ENCODE data around the gene SGSM1. TPM values are rescaled to one million over a fixed set of nuclear protein-coding genes. Genes with fewer than 3 reads are reported as not detected.
A peak's percentile ranks its signal among the peaks of the same experiment; 100 is the strongest.
"Not testable (repeated sequence)": the region's sequence is repeated elsewhere in the genome, so short reads cannot be mapped to it uniquely, and the experiment has no call there.

SGSM1 gene
- total RNA-seq, 1 donor from 2014 or later, result 0.18 TPM

GRCh38 chr22:24887260-24887659, 81.2 kb downstream of the SGSM1 start:
- no peak for DNase-seq (ENCODE audit: extremely low read depth, low read depth, low spot score)

- no peak for DNase-seq (ENCODE audit: extremely low read depth, low read depth, low spot score)
Observed at GRCh38 chr22:24893341-24894070, 87.5 kb downstream of the SGSM1 start.

- DNase-seq (ENCODE audit: extremely low read depth, low read depth, low spot score), result peak; percentile 95
Observed at GRCh38 chr22:24894220-24894975, 88.4 kb downstream of the SGSM1 start.

- DNase-seq (ENCODE audit: extremely low read depth, low read depth, low spot score), result no peak
Observed at GRCh38 chr22:24894998-24895397, 89.0 kb downstream of the SGSM1 start.

- no peak for DNase-seq (ENCODE audit: extremely low read depth, low read depth, low spot score)
Observed at GRCh38 chr22:24901448-24901847, 95.4 kb downstream of the SGSM1 start.

GRCh38 chr22:24905909-24906308, 99.9 kb downstream of the SGSM1 start:
- no peak for DNase-seq (ENCODE audit: extremely low read depth, low read depth, low spot score)

- DNase-seq (ENCODE audit: extremely low read depth, low read depth, low spot score), result not testable (repeated sequence)
Observed at GRCh38 chr22:24907101-24907500, 101.1 kb downstream of the SGSM1 start.

GRCh38 chr22:24920029-24920428, 114.0 kb downstream of the SGSM1 start:
- no peak for DNase-seq (ENCODE audit: extremely low read depth, low read depth, low spot score)

GRCh38 chr22:24925586-24926427, 119.8 kb downstream of the SGSM1 start:
- DNase-seq (ENCODE audit: extremely low read depth, low read depth, low spot score), result no peak

- DNase-seq (ENCODE audit: extremely low read depth, low read depth, low spot score), result no peak
Observed at GRCh38 chr22:24926428-24926725, 120.4 kb downstream of the SGSM1 start.

GRCh38 chr22:24926849-24927579, 121.0 kb downstream of the SGSM1 start:
- no peak for DNase-seq (ENCODE audit: extremely low read depth, low read depth, low spot score)

- DNase-seq (ENCODE audit: extremely low read depth, low read depth, low spot score), result no peak
Observed at GRCh38 chr22:24928322-24928721, 122.3 kb downstream of the SGSM1 start.

GRCh38 chr22:24930678-24931077, 124.7 kb downstream of the SGSM1 start:
- DNase-seq (ENCODE audit: extremely low read depth, low read depth, low spot score), result no peak

- DNase-seq (ENCODE audit: extremely low read depth, low read depth, low spot score), result no peak
Observed at GRCh38 chr22:24935771-24936483, 129.9 kb downstream of the SGSM1 start.

- no peak for DNase-seq (ENCODE audit: extremely low read depth, low read depth, low spot score)
Observed at GRCh38 chr22:24937114-24937513, 131.1 kb downstream of the SGSM1 start.

GRCh38 chr22:24938741-24939341, 132.8 kb downstream of the SGSM1 start:
- no peak for DNase-seq (ENCODE audit: extremely low read depth, low read depth, low spot score)

- DNase-seq (ENCODE audit: extremely low read depth, low read depth, low spot score), result no peak
Observed at GRCh38 chr22:24942301-24942700, 136.3 kb downstream of the SGSM1 start.

GRCh38 chr22:24944217-24944937, 138.4 kb downstream of the SGSM1 start:
- no peak for DNase-seq (ENCODE audit: extremely low read depth, low read depth, low spot score)

GRCh38 chr22:24945430-24945829, 139.4 kb downstream of the SGSM1 start:
- DNase-seq (ENCODE audit: extremely low read depth, low read depth, low spot score), result no peak
